GM19035 (cell line): ENCODE data around the gene XRCC2.
A peak's percentile ranks its signal among the peaks of the same experiment; 100 is the strongest.
"Not testable (repeated sequence)": the region's sequence is repeated elsewhere in the genome, so short reads cannot be mapped to it uniquely, and the experiment has no call there.

Source experiments
- ATAC-seq: cut with Tn5 transposase; IDR thresholded peaks from one replicate; pipeline ENCODE4 v1.9.1; 2021; ENCODE audit not compliant: unreplicated experiment

XRCC2 gene

GRCh38 chr7:152675759-152676636, at the start of gene XRCC2:
TSS of gene XRCC2 (minus strand) at chr7:152676141. CDS start at chr7:152676079, 62 bp downstream.
- peak; percentile 86 for ATAC-seq

- no peak for ATAC-seq
Observed at GRCh38 chr7:152723364-152723763, 47.4 kb upstream of the XRCC2 start.

GRCh38 chr7:152712412-152713042, 36.6 kb upstream of the XRCC2 start:
- ATAC-seq, result not testable (repeated sequence)

GRCh38 chr7:152711444-152711944, 35.6 kb upstream of the XRCC2 start:
- no peak for ATAC-seq

GRCh38 chr7:152710153-152710442, 34.2 kb upstream of the XRCC2 start:
- no peak for ATAC-seq

GRCh38 chr7:152709287-152710152, 33.6 kb upstream of the XRCC2 start:
- ATAC-seq, result no peak

GRCh38 chr7:152704796-152705384, 28.9 kb upstream of the XRCC2 start:
- no peak for ATAC-seq

- no peak for ATAC-seq
Observed at GRCh38 chr7:152699079-152699478, 23.1 kb upstream of the XRCC2 start.

- ATAC-seq, result not testable (repeated sequence)
Observed at GRCh38 chr7:152697268-152697974, 21.5 kb upstream of the XRCC2 start.

- ATAC-seq, result not testable (repeated sequence)
Observed at GRCh38 chr7:152692196-152692595, 16.3 kb upstream of the XRCC2 start.

GRCh38 chr7:152683297-152683696, 7.4 kb upstream of the XRCC2 start:
- ATAC-seq, result no peak

- ATAC-seq, result no peak
Observed at GRCh38 chr7:152677808-152678670, 2.1 kb upstream of the XRCC2 start.

GRCh38 chr7:152674860-152675758, 832 bp downstream of the XRCC2 start:
- ATAC-seq, result peak; percentile 38

- ATAC-seq, result no peak
Observed at GRCh38 chr7:152673897-152674296, 2.0 kb downstream of the XRCC2 start.

- no peak for ATAC-seq
Observed at GRCh38 chr7:152672626-152673025, 3.3 kb downstream of the XRCC2 start.

GRCh38 chr7:152669758-152670157, 6.2 kb downstream of the XRCC2 start:
- no peak for ATAC-seq

- ATAC-seq, result no peak
Observed at GRCh38 chr7:152668975-152669374, 7.0 kb downstream of the XRCC2 start.

- ATAC-seq, result no peak
Observed at GRCh38 chr7:152667958-152668357, 8.0 kb downstream of the XRCC2 start.
